Loucy (cell line): ENCODE results near the gene MINDY2.
"Not testable (repeated sequence)": the region's sequence is repeated elsewhere in the genome, so short reads cannot be mapped to it uniquely, and the experiment has no call there.

Experiments used
- H2AFZ ChIP-seq: fragments of 200-600 bp; sonication (generic); 2 replicates; pipeline ENCODE4 v1.6.0; 2016; ENCODE audit warnings: antibody characterized with exemption, mild to moderate bottlenecking, low read length, moderate library complexity
- H3F3A ChIP-seq: fragments of 200-600 bp; 2 replicates; pipeline ENCODE4 v1.6.0; 2016; ENCODE audit warnings: antibody characterized with exemption, low read depth, mild to moderate bottlenecking
- H3K27me3 ChIP-seq: fragments of 200-600 bp; sonication (generic); 2 replicates; pipeline ENCODE4 v1.6.1; 2014; ENCODE audit warnings: low read length, mild to moderate bottlenecking; ENCODE audit not compliant: insufficient read depth, poor library complexity, severe bottlenecking
- H3K36me3 ChIP-seq: fragments of 200-600 bp; sonication (generic); 2 replicates; pipeline ENCODE4 v1.6.1; 2016; ENCODE audit warnings: low read length; ENCODE audit not compliant: insufficient read depth
- H3K4me1 ChIP-seq: fragments of 200-600 bp; sonication (generic); 2 replicates; pipeline ENCODE4 v1.5.1; 2014; ENCODE audit warnings: low read length, mild to moderate bottlenecking; ENCODE audit not compliant: insufficient read depth, poor library complexity, severe bottlenecking
- H3K4me2 ChIP-seq: fragments of 200-600 bp; sonication (generic); 2 replicates; pipeline ENCODE4 v1.6.0; 2014; ENCODE audit warnings: antibody characterized with exemption, low read length, low read depth, mild to moderate bottlenecking; ENCODE audit not compliant: poor library complexity, severe bottlenecking
- H3K4me3 ChIP-seq: fragments of 200-600 bp; sonication (generic); 2 replicates; pipeline ENCODE4 v1.5.1; 2014; ENCODE audit warnings: low read length, mild to moderate bottlenecking, mixed read lengths; ENCODE audit not compliant: poor library complexity, severe bottlenecking
- H3K79me2 ChIP-seq: fragments of 200-600 bp; sonication (generic); 2 replicates; pipeline ENCODE4 v1.6.1; 2014; ENCODE audit warnings: low read length; ENCODE audit not compliant: insufficient read depth
- H3K9ac ChIP-seq: fragments of 200-600 bp; sonication (generic); 2 replicates; pipeline ENCODE4 v1.6.0; 2014; ENCODE audit warnings: mild to moderate bottlenecking, low read depth, low read length, moderate library complexity; ENCODE audit not compliant: poor library complexity, severe bottlenecking
- H3K9me2 ChIP-seq: fragments of 200-600 bp; sonication (generic); replicated peaks from 2 replicates; pipeline ENCODE4 v1.6.1; 2016; ENCODE audit warnings: low read depth, low read length, mixed read lengths
- H3K9me3 ChIP-seq: fragments of 200-600 bp; sonication (generic); 2 replicates; pipeline ENCODE4 v1.6.1; 2014; ENCODE audit warnings: mild to moderate bottlenecking, antibody characterized with exemption, low read length, low read depth; ENCODE audit not compliant: insufficient read depth
- H4K20me1 ChIP-seq: fragments of 200-600 bp; sonication (generic); 2 replicates; pipeline ENCODE4 v1.6.0; 2014; ENCODE audit warnings: antibody characterized with exemption, low read length, mild to moderate bottlenecking; ENCODE audit not compliant: insufficient read depth, poor library complexity, severe bottlenecking
- CTCF ChIP-seq: fragments of 200-600 bp; sonication (generic); conservative IDR thresholded peaks from 2 replicates; pipeline ENCODE4 v1.5.1; 2014; ENCODE audit warnings: mild to moderate bottlenecking, antibody characterized with exemption, low read length
- EZH2phosphoT487 ChIP-seq: fragments of 200-600 bp; IDR thresholded peaks from 2 replicates; pipeline ENCODE4 v1.6.1; 2018; ENCODE audit warnings: antibody characterized with exemption, mild to moderate bottlenecking, moderate library complexity, borderline replicate concordance

The MINDY2 gene

GRCh38 chr15:58877999-58878825 lies 107.1 kb downstream of the MINDY2 start:
- Histone ChIP-seq H3K9me2 (no peaks in the 10 kb centered on the region), H3K4me1 (no peaks in the 10 kb centered on the region), H2AFZ (no peak overlapping the region), H3K9me3 (no peaks in the 10 kb centered on the region), H3K4me2 (no peak overlapping the region), H3K79me2 (no peaks in the 10 kb centered on the region), H3K36me3 (peaks cover 54% of the 10 kb centered on the region), H3K4me3 (no peak overlapping the region), H3K9ac (no peak overlapping the region), H4K20me1 (no peaks in the 10 kb centered on the region), H3F3A (no peaks in the 10 kb centered on the region; the same call in 1 of the 2 replicates), H3K27me3 (no peaks in the 10 kb centered on the region)
- TF ChIP-seq EZH2phosphoT487 = no peak
- TF ChIP-seq CTCF = no peak

- H3K36me3 ChIP-seq = peaks cover 68% of the 10 kb centered on the region
- no peak overlapping the region for H2AFZ ChIP-seq
- H3K79me2 ChIP-seq = no peaks in the 10 kb centered on the region
- no peak overlapping the region for H3K4me2 ChIP-seq
- no peaks in the 10 kb centered on the region for H3K4me1 ChIP-seq
- no peaks in the 10 kb centered on the region for H3K27me3 ChIP-seq
- no peak overlapping the region for H3K9ac ChIP-seq
- H4K20me1 ChIP-seq = no peaks in the 10 kb centered on the region
- TF ChIP-seq EZH2phosphoT487 = no peak
- no peak for TF ChIP-seq CTCF
- no peaks in the 10 kb centered on the region; the same call in 1 of the 2 replicates for H3F3A ChIP-seq
- H3K9me3 ChIP-seq = no peaks in the 10 kb centered on the region
- H3K4me3 ChIP-seq = no peak overlapping the region
- H3K9me2 ChIP-seq = no peaks in the 10 kb centered on the region
Observed at GRCh38 chr15:58880320-58880719, 109.2 kb downstream of the MINDY2 start.

- H4K20me1 ChIP-seq = no peaks in the 10 kb centered on the region
- H3K79me2 ChIP-seq = no peaks in the 10 kb centered on the region
- H3K27me3 ChIP-seq = no peaks in the 10 kb centered on the region
- H3K9me3 ChIP-seq = no peaks in the 10 kb centered on the region
- no peaks in the 10 kb centered on the region for H3K4me1 ChIP-seq
- H2AFZ ChIP-seq = no peak overlapping the region
- TF ChIP-seq EZH2phosphoT487 (no peak), CTCF (no peak)
- H3K4me2 ChIP-seq = no peak overlapping the region
- peaks cover 88% of the 10 kb centered on the region for H3K36me3 ChIP-seq
- no peak overlapping the region for H3K4me3 ChIP-seq
- H3K9me2 ChIP-seq = no peaks in the 10 kb centered on the region
- no peak overlapping the region for H3K9ac ChIP-seq
- no peaks in the 10 kb centered on the region for H3F3A ChIP-seq
Observed at GRCh38 chr15:58882243-58882642, 111.1 kb downstream of the MINDY2 start.

GRCh38 chr15:58883926-58884325 lies 112.8 kb downstream of the MINDY2 start:
- peaks cover 94% of the 10 kb centered on the region for H3K36me3 ChIP-seq
- not testable (repeated sequence) for H3K9me2 ChIP-seq

More at GRCh38 chr15:58883926-58884325, 112.8 kb downstream of the MINDY2 start:
- H3K9ac ChIP-seq, H3K4me3 ChIP-seq, H3K9me3 ChIP-seq, H2AFZ ChIP-seq, H3F3A ChIP-seq, H3K4me1 ChIP-seq, H3K79me2 ChIP-seq, H3K4me2 ChIP-seq, H4K20me1 ChIP-seq, H3K27me3 ChIP-seq: not testable (repeated sequence)
